HG02678 (cell line): ENCODE measurements around the gene VWA7.
"Not testable (repeated sequence)": the region's sequence is repeated elsewhere in the genome, so short reads cannot be mapped to it uniquely, and the experiment has no call there.

Experiments
- ATAC-seq: cut with Tn5 transposase; IDR thresholded peaks from one replicate; pipeline ENCODE4 v1.9.1; 2021; ENCODE audit warnings: mild to moderate bottlenecking, moderate library complexity; ENCODE audit not compliant: unreplicated experiment

The VWA7 gene

GRCh38 chr6:31776989-31777666 is at the start of gene VWA7:
VWA7 (minus strand) TSS chr6:31777328; CDS start chr6:31776779, 549 bp downstream.
- peak; percentile 74 for ATAC-seq

- peak; percentile 14 for ATAC-seq
Observed at GRCh38 chr6:31826793-31827285, 49.7 kb upstream of the VWA7 start.

- no peak for ATAC-seq
Observed at GRCh38 chr6:31825553-31825952, 48.4 kb upstream of the VWA7 start.

GRCh38 chr6:31823592-31824196 is 46.6 kb upstream of the VWA7 start:
- ATAC-seq, result not testable (repeated sequence)

GRCh38 chr6:31822036-31822821 is 45.1 kb upstream of the VWA7 start:
- no peak for ATAC-seq

GRCh38 chr6:31821301-31822035 is 44.3 kb upstream of the VWA7 start:
- no peak for ATAC-seq

- not testable (repeated sequence) for ATAC-seq
Observed at GRCh38 chr6:31820399-31820798, 43.3 kb upstream of the VWA7 start.

- no peak for ATAC-seq
Observed at GRCh38 chr6:31819871-31820299, 42.8 kb upstream of the VWA7 start.

- not testable (repeated sequence) for ATAC-seq
Observed at GRCh38 chr6:31817929-31818511, 40.9 kb upstream of the VWA7 start.

- ATAC-seq, result not testable (repeated sequence)
Observed at GRCh38 chr6:31817133-31817928, 40.2 kb upstream of the VWA7 start.

- peak; percentile 56 for ATAC-seq
Observed at GRCh38 chr6:31815025-31815838, 38.1 kb upstream of the VWA7 start, which contains the start of the genes HSPA1A and HSPA1L. HSPA1A (plus strand) TSS chr6:31815543; CDS start chr6:31815757, 214 bp downstream. HSPA1L (minus strand) TSS chr6:31815283; CDS start chr6:31811972, 3,311 bp downstream.

- no peak for ATAC-seq
Observed at GRCh38 chr6:31814677-31815024, 37.5 kb upstream of the VWA7 start.

GRCh38 chr6:31813465-31813849 is 36.3 kb upstream of the VWA7 start:
- ATAC-seq, result no peak

- no peak for ATAC-seq
Observed at GRCh38 chr6:31811645-31812044, 34.5 kb upstream of the VWA7 start.

GRCh38 chr6:31808599-31808998 is 31.5 kb upstream of the VWA7 start:
- ATAC-seq, result not testable (repeated sequence)

- peak; percentile 94 for ATAC-seq
Observed at GRCh38 chr6:31806470-31807272, 29.5 kb upstream of the VWA7 start, which contains the start of gene LSM2. LSM2 (minus strand) TSS chr6:31806966; CDS start chr6:31806757, 209 bp downstream.

- ATAC-seq, result no peak
Observed at GRCh38 chr6:31805939-31806469, 28.9 kb upstream of the VWA7 start.
